ENCODE measurements around the gene COL1A2. TPM values are rescaled to one million over a fixed set of nuclear protein-coding genes. Genes with fewer than 3 reads are reported as not detected.
A peak's percentile ranks its signal among the peaks of the same experiment; 100 is the strongest.

The COL1A2 gene
- total RNA-seq, 1 donor from 2014 or later: 12,302 TPM

- Mint-ChIP-seq H3K4me3 (ENCODE audit: unreplicated experiment) (peak overlapping the region; percentile 98), H3K27me3 (ENCODE audit: low read depth) (no peaks in the 10 kb centered on the region), H3K9me3 (ENCODE audit: low read depth) (no peaks in the 10 kb centered on the region), H3K4me1 (ENCODE audit: low read depth) (peaks cover 47% of the 10 kb centered on the region), H3K36me3 (ENCODE audit: low read depth) (peaks cover 29% of the 10 kb centered on the region), H3K27ac (ENCODE audit: unreplicated experiment) (peak overlapping the region; percentile 100)
- no peak for DNase-seq (ENCODE audit: low spot score)
- no peak for TF ChIP-seq CTCF (IDR thresholded peaks at IDR 0.05)
These were observed 1.2 kb upstream of the COL1A2 start for GRCh38 chr7:94393246-94394108.

GRCh38 chr7:94394109-94394436, 622 bp upstream of the COL1A2 start:
- Mint-ChIP-seq H3K27me3 (ENCODE audit: low read depth) (no peaks in the 10 kb centered on the region), H3K4me1 (ENCODE audit: low read depth) (peaks cover 43% of the 10 kb centered on the region), H3K9me3 (ENCODE audit: low read depth) (no peaks in the 10 kb centered on the region), H3K27ac (ENCODE audit: unreplicated experiment) (peak overlapping the region; percentile 100), H3K4me3 (ENCODE audit: unreplicated experiment) (peak overlapping the region; percentile 98), H3K36me3 (ENCODE audit: low read depth) (peaks cover 33% of the 10 kb centered on the region)
- DNase-seq (ENCODE audit: low spot score): peak; percentile 90
- TF ChIP-seq CTCF (IDR thresholded peaks at IDR 0.05): no peak

- TF ChIP-seq CTCF (IDR thresholded peaks at IDR 0.05): peak; percentile 94
- H3K27me3 Mint-ChIP-seq (ENCODE audit: low read depth): no peaks in the 10 kb centered on the region
- no peak for DNase-seq (ENCODE audit: low spot score)
- H3K4me1 Mint-ChIP-seq (ENCODE audit: low read depth): peaks cover 40% of the 10 kb centered on the region
- H3K36me3 Mint-ChIP-seq (ENCODE audit: low read depth): peaks cover 44% of the 10 kb centered on the region
- peak overlapping the region; percentile 98 for H3K4me3 Mint-ChIP-seq (ENCODE audit: unreplicated experiment)
- no peaks in the 10 kb centered on the region for H3K9me3 Mint-ChIP-seq (ENCODE audit: low read depth)
- peak overlapping the region; percentile 100 for H3K27ac Mint-ChIP-seq (ENCODE audit: unreplicated experiment)
These were observed 694 bp downstream of the COL1A2 start for GRCh38 chr7:94395141-94396036.

GRCh38 chr7:94396037-94396431, 1.3 kb downstream of the COL1A2 start:
- peaks cover 45% of the 10 kb centered on the region for H3K4me1 Mint-ChIP-seq (ENCODE audit: low read depth)
- H3K27me3 Mint-ChIP-seq (ENCODE audit: low read depth): no peaks in the 10 kb centered on the region
- H3K4me3 Mint-ChIP-seq (ENCODE audit: unreplicated experiment): peak overlapping the region; percentile 98
- peaks cover 51% of the 10 kb centered on the region for H3K36me3 Mint-ChIP-seq (ENCODE audit: low read depth)
- no peak for TF ChIP-seq CTCF (IDR thresholded peaks at IDR 0.05)
- H3K27ac Mint-ChIP-seq (ENCODE audit: unreplicated experiment): peak overlapping the region; percentile 100
- no peak for DNase-seq (ENCODE audit: low spot score)
- H3K9me3 Mint-ChIP-seq (ENCODE audit: low read depth): no peaks in the 10 kb centered on the region

- TF ChIP-seq CTCF (IDR thresholded peaks at IDR 0.05): no peak
- peaks cover 52% of the 10 kb centered on the region for H3K36me3 Mint-ChIP-seq (ENCODE audit: low read depth)
- peak overlapping the region; percentile 98 for H3K4me3 Mint-ChIP-seq (ENCODE audit: unreplicated experiment)
- no peaks in the 10 kb centered on the region for H3K9me3 Mint-ChIP-seq (ENCODE audit: low read depth)
- H3K27me3 Mint-ChIP-seq (ENCODE audit: low read depth): no peaks in the 10 kb centered on the region
- DNase-seq (ENCODE audit: low spot score): no peak
- peak overlapping the region; percentile 100 for H3K27ac Mint-ChIP-seq (ENCODE audit: unreplicated experiment)
- H3K4me1 Mint-ChIP-seq (ENCODE audit: low read depth): peaks cover 43% of the 10 kb centered on the region
These were observed 1.9 kb downstream of the COL1A2 start for GRCh38 chr7:94396596-94396995.
